ENCODE measurements around the gene ADSS1. TPM values are rescaled to one million over a fixed set of nuclear protein-coding genes. Genes with fewer than 3 reads are reported as not detected.

Gene ADSS1
- polyA plus RNA-seq, 4 donors = 12.5 to 17.0 (median 14.2) TPM

DNA sequence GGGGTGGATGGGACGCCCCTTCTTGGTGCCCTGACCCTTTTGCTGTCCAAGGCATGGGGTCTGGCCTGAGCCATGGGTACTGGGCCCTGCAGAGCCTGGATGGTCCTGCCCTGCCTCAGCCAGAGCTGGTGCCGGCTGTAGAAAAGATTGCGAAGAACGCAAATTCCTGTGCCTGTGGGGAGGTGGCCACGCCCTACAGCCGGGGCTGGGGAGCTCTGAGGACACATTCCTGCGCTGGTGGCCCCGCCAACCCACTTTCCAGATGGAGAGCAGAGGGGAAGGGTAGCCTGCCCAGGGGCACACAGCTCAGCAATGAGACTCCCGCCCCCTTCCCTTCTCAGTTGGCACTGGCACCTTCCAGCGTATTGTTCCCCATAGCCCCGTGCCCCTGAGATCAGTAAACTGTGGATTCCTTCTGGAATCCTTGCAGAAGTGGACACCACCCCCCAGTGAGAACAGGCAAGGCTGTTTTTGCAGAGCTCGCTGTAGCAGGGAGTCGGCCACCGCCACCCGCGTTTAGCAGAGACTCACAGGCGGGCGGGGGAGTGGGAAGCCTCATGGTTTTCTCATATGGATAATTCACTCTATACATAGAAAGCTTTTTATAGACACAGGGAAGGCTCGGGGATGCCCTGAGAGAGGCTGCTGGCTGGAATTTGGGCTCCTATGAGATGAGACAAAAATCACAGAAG, 26.0 kb upstream of the ADSS1 start:
- DNase-seq (ENCODE audit: low read depth in 4 of 4, low spot score in 3 of 4) = no peak

- no peak for DNase-seq (ENCODE audit: low read depth in 4 of 4, low spot score in 3 of 4)
These were observed 25.2 kb upstream of the ADSS1 start for GRCh38 chr14:104698688-104699425.

DNA sequence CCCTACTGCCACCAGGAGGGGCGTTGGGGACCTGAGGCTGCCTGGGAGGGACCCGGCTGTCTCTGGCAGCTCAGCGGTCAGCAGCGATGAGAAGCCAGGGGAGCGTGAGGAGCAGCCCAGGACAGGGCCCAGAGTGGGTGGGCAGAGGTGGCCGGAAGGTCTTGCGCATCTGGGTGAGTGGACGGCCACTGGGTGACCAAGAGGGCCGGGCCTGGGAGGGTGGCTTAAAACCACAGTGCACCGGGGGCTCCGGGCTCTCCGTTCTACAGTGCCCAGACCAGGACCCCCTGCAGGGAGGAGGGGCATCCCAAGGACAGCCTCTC, 24.6 kb upstream of the ADSS1 start:
- no peak for DNase-seq (ENCODE audit: low read depth in 4 of 4, low spot score in 3 of 4)

- no peak for DNase-seq (ENCODE audit: low read depth in 4 of 4, low spot score in 3 of 4)
These were observed 23.8 kb upstream of the ADSS1 start for GRCh38 chr14:104700225-104700651.

DNA sequence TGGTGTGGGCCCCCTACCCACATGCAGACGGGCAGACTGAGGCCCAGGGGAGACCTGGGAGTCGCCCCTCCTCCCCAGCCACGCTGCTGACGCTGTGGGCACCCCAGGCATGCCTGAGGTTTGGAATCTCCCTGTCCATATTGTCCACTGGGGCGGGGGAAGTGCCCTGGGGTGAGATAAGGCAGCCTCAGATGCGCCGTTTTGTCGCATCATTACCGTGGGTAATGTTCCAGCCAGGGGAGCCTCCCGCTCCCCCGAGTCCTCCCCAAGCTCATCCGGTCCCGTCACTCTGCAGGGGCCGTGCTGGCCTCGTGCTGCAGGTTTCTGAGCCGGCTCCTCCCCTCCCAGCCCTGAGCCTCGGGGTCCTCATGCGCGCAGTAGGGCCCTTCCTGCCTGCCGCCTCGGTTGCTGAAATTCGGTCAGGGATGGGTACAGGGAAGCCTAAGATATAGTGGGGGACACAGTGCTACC, 23.2 kb upstream of the ADSS1 start:
- no peak for DNase-seq (ENCODE audit: low read depth in 4 of 4, low spot score in 3 of 4)

- no peak for DNase-seq (ENCODE audit: low read depth in 4 of 4, low spot score in 3 of 4)
These were observed 22.5 kb upstream of the ADSS1 start for GRCh38 chr14:104701383-104702076.

DNA sequence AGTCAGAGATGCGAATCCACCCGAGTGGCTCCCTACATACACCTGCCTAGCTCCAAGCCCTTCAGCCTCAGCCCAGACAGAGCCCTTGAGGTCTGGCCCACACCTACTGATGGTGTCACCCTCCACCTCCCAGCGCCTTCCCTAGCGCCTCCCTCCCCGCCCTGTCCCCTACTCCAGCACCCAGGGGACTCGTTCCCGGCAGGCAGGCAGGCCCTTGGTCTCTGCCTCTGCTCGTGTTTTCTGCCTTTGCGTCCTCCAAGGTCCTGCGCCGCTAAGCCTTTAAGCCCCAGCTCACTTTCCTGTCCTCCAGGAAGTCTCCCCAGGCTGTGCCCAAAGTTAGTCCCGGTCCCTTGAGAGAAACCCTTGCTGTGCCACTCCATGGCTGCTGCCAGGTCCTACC, 21.9 kb upstream of the ADSS1 start:
- no peak for DNase-seq (ENCODE audit: low read depth in 4 of 4, low spot score in 3 of 4)

GRCh38 chr14:104702673-104703072, 21.4 kb upstream of the ADSS1 start:
- no peak for DNase-seq (ENCODE audit: low read depth in 4 of 4, low spot score in 3 of 4)

DNA sequence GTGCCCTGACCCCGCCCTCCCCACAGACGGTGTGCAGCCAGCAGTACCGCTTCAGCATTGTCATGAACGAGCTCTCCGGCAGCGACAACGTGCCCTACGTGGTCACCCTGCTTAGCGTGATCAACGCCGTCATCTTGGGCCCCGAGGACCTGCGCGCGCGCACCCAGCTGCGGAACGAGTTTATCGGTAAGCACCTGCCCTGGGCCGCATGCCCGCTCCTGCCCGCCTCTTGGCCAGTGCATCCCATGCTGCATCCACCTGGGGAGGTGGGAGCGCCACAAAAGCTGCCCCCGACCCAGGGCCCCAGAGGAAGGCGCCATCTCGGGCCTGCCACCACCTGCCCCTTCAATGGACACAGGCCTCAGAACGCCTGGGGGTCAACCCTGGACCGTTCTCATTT, 20.8 kb upstream of the ADSS1 start:
- no peak for DNase-seq (ENCODE audit: low read depth in 4 of 4, low spot score in 3 of 4)

- DNase-seq (ENCODE audit: low read depth in 4 of 4, low spot score in 3 of 4) = no peak
These were observed 19.8 kb upstream of the ADSS1 start for GRCh38 chr14:104704252-104704651.

GRCh38 chr14:104705340-104706047, 18.5 kb upstream of the ADSS1 start:
- DNase-seq (ENCODE audit: low read depth in 4 of 4, low spot score in 3 of 4) = no peak

DNA sequence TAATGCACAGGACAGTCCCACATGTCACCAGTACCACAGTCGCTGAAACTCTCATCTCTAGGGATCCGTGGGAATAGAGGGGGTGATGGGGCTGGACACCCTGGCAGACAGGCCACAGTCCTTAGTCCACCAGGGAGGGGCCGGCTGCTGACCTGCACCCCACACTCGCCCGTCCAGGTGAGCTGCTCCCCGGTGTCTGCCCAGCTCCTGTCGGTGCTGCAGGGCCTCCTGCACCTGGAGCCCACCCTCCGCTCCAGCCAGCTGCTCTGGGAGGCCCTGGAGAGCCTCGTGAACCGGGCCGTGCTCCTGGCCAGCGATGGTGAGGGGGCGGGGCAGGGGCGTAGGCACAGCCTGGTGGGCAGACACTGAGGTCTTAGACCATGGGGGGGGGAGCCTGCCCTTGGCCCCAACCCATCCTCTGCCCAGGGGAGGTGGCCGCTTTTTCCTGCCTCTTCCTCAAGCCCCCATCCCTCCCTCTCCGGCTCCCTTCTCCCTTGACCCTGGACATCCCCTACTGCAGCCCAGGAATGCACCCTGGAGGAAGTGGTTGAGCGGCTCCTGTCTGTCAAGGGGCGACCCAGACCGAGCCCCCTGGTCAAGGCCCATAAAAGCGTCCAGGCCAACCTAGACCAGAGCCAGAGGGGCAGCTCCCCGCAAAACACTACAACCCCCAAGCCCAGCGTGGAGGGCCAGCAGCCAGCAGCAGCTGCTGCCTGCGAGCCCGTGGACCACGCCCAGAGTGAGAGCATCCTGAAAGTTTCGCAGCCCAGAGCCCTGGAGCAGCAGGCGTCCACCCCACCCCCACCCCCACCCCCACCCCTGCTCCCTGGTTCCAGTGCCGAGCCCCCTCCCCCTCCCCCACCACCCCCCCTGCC, 17.1 kb upstream of the ADSS1 start:
- DNase-seq (ENCODE audit: low read depth in 4 of 4, low spot score in 3 of 4) = no peak

GRCh38 chr14:104707608-104708595, 16.1 kb upstream of the ADSS1 start:
- DNase-seq (ENCODE audit: low read depth in 4 of 4, low spot score in 3 of 4) = no peak

- DNase-seq (ENCODE audit: low read depth in 4 of 4, low spot score in 3 of 4) = no peak
These were observed 15.3 kb upstream of the ADSS1 start for GRCh38 chr14:104708606-104709268.

GRCh38 chr14:104709387-104710039, 14.5 kb upstream of the ADSS1 start:
- no peak for DNase-seq (ENCODE audit: low read depth in 4 of 4, low spot score in 3 of 4)

DNA sequence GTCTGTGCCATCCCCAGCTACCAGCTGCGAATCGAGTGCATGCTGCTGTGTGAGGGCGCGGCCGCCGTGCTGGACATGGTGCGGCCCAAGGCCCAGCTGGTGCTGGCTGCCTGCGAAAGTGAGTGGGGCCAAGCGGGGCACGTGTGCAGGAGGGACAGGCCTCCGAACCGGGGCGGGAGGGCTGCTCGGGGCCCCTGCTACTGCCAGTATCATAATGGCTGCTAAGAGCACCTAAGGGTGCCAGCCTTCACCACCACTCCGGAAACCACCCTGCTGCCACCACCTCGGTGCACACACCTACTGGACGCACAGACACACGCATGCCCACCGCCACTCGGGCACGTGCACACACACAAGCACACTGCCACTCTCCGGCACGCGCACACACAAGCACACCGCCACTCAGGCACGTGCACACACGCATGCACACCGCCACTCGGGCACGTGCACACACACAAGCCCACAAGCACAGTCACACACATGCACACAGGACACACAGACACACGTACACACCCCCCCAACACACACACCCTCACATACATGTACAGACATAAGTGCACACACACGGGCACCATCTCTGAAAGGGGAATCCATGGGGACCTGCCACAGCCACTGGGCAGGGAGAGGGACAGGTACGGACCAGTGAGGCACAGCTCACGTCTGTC, 13.8 kb upstream of the ADSS1 start:
- no peak for DNase-seq (ENCODE audit: low read depth in 4 of 4, low spot score in 3 of 4)

All from left renal pelvis (tissue), 4 donors.